Measurements from ENCODE around the gene TMEM229A.
"Not testable (repeated sequence)": the region's sequence is repeated elsewhere in the genome, so short reads cannot be mapped to it uniquely, and the experiment has no call there.

TMEM229A gene

GRCh38 chr7:124032369-124033094, at the start of gene TMEM229A:
TMEM229A (minus strand) TSS chr7:124033067; CDS start chr7:124033003, 64 bp downstream.
- H3K4me3 ChIP-seq (ENCODE audit: control insufficient read depth, low read depth, low read length) = no peak within 1 kb of the TSS

GRCh38 chr7:124082234-124082633, 49.4 kb upstream of the TMEM229A start:
- DNase-seq (ENCODE audit: low read depth); H3K4me3 ChIP-seq (ENCODE audit: control insufficient read depth, low read depth, low read length): not testable (repeated sequence)

More at GRCh38 chr7:124032369-124033094, at the start of gene TMEM229A:
- no peak for TF ChIP-seq CTCF (conservative IDR thresholded peaks at IDR 0.05; ENCODE audit: control insufficient read depth, insufficient read depth, low read depth, low read length)
- peak; percentile 7 for DNase-seq (ENCODE audit: low read depth)

- H3K4me3 ChIP-seq (ENCODE audit: control insufficient read depth, low read depth, low read length) = no peak overlapping the region
- TF ChIP-seq CTCF (conservative IDR thresholded peaks at IDR 0.05; ENCODE audit: control insufficient read depth, insufficient read depth, low read depth, low read length) = no peak
- DNase-seq (ENCODE audit: low read depth) = no peak
Measured at GRCh38 chr7:124077546-124077945, 44.7 kb upstream of the TMEM229A start.

GRCh38 chr7:124076841-124077240, 44.0 kb upstream of the TMEM229A start:
- H3K4me3 ChIP-seq (ENCODE audit: control insufficient read depth, low read depth, low read length) = no peak overlapping the region
- DNase-seq (ENCODE audit: low read depth) = no peak
- no peak for TF ChIP-seq CTCF (conservative IDR thresholded peaks at IDR 0.05; ENCODE audit: control insufficient read depth, insufficient read depth, low read depth, low read length)

GRCh38 chr7:124074007-124074406, 41.1 kb upstream of the TMEM229A start:
- TF ChIP-seq CTCF (conservative IDR thresholded peaks at IDR 0.05; ENCODE audit: control insufficient read depth, insufficient read depth, low read depth, low read length) = no peak
- no peak overlapping the region for H3K4me3 ChIP-seq (ENCODE audit: control insufficient read depth, low read depth, low read length)
- no peak for DNase-seq (ENCODE audit: low read depth)

- H3K4me3 ChIP-seq (ENCODE audit: control insufficient read depth, low read depth, low read length) = no peak overlapping the region
- no peak for TF ChIP-seq CTCF (conservative IDR thresholded peaks at IDR 0.05; ENCODE audit: control insufficient read depth, insufficient read depth, low read depth, low read length)
- DNase-seq (ENCODE audit: low read depth) = no peak
Measured at GRCh38 chr7:124073310-124073645, 40.4 kb upstream of the TMEM229A start.

GRCh38 chr7:124072603-124073309, 39.9 kb upstream of the TMEM229A start:
- no peak for TF ChIP-seq CTCF (conservative IDR thresholded peaks at IDR 0.05; ENCODE audit: control insufficient read depth, insufficient read depth, low read depth, low read length)
- no peak overlapping the region for H3K4me3 ChIP-seq (ENCODE audit: control insufficient read depth, low read depth, low read length)
- peak; percentile 50 for DNase-seq (ENCODE audit: low read depth)

Data from fibroblast of mammary gland (primary cell).